OCI-LY7 (cell line): Measurements from ENCODE around the gene SEMA5A. TPM values are rescaled to one million over a fixed set of nuclear protein-coding genes. Genes with fewer than 3 reads are reported as not detected.

Experiments
- BruUV-seq: library from RNA; stranded (reverse); fragments of 400-500 nt; replicated peaks from 2 replicates; lab custom pipeline; 2021; lab: Mats Ljungman, UMichigan
- CTCF ChIA-PET: fragments of 300-600 bp; sonication (Branson Sonifier 250); formaldehyde crosslinking; loops from one replicate; lab custom pipeline; 2022; ENCODE audit warnings: antibody characterized with exemption; ENCODE audit not compliant: unreplicated experiment; lab: Charles Lee
- POLR2A ChIA-PET: fragments of 300-600 bp; sonication (Branson Sonifier 250); formaldehyde crosslinking; loops from one replicate; lab custom pipeline; 2022; ENCODE audit warnings: antibody characterized with exemption; lab: Charles Lee
- DNase-seq: peaks from one replicate; pipeline ENCODE4 v3.0.0-alpha.2; 2015; ENCODE audit warnings: low spot score
- H2AFZ ChIP-seq: fragments of 200-600 bp; sonication (generic), shearing (Covaris generic); 2 replicates; pipeline ENCODE4 v1.6.1; 2014; ENCODE audit warnings: mild to moderate bottlenecking, antibody characterized with exemption, low read length, moderate library complexity
- H3K27ac ChIP-seq: fragments of 200-600 bp; sonication (generic); 2 replicates; pipeline ENCODE4 v1.5.1; 2014; ENCODE audit warnings: mixed run types, low read depth, mild to moderate bottlenecking, moderate library complexity, low read length, inconsistent platforms; ENCODE audit not compliant: poor library complexity, severe bottlenecking
- H3K36me3 ChIP-seq: fragments of 200-600 bp; sonication (generic); 2 replicates; pipeline ENCODE4 v1.6.1; 2014; ENCODE audit warnings: mild to moderate bottlenecking, antibody characterized with exemption, low read length, moderate library complexity, mixed read lengths; ENCODE audit not compliant: insufficient read depth
- H3K4me1 ChIP-seq: fragments of 200-600 bp; sonication (generic); 2 replicates; pipeline ENCODE4 v1.5.1; 2014; ENCODE audit warnings: mild to moderate bottlenecking, low read length; ENCODE audit not compliant: insufficient read depth, poor library complexity, severe bottlenecking
- H3K4me2 ChIP-seq: fragments of 200-600 bp; sonication (generic); 2 replicates; pipeline ENCODE4 v1.6.1; 2014; ENCODE audit warnings: mild to moderate bottlenecking, low read length
- H3K4me3 ChIP-seq: fragments of 200-600 bp; sonication (generic); 2 replicates; pipeline ENCODE4 v1.5.1; 2014; ENCODE audit warnings: mild to moderate bottlenecking, low read depth, low read length; ENCODE audit not compliant: poor library complexity, severe bottlenecking
- H3K79me2 ChIP-seq: fragments of 200-600 bp; sonication (generic); 2 replicates; pipeline ENCODE4 v1.6.1; 2016; ENCODE audit warnings: low read depth, mild to moderate bottlenecking, low read length, moderate library complexity, mixed read lengths; ENCODE audit not compliant: insufficient read depth
- H3K9me2 ChIP-seq: fragments of 200-600 bp; sonication (generic); 2 replicates; pipeline ENCODE4 v1.6.1; 2016; ENCODE audit warnings: mild to moderate bottlenecking, low read length, mixed read lengths; ENCODE audit not compliant: insufficient read depth
- H3K9me3 ChIP-seq: fragments of 200-600 bp; sonication (generic); 2 replicates; pipeline ENCODE4 v1.6.1; 2014; ENCODE audit warnings: mild to moderate bottlenecking, mixed run types, low read length, mixed read lengths
- H4K20me1 ChIP-seq: fragments of 200-600 bp; sonication (generic); 2 replicates; pipeline ENCODE4 v1.6.1; 2014; ENCODE audit warnings: mild to moderate bottlenecking, antibody characterized with exemption, low read length, moderate library complexity, mixed read lengths; ENCODE audit not compliant: insufficient read depth
- CTCF ChIP-seq: fragments of 200-600 bp; sonication (generic); conservative IDR thresholded peaks from 2 replicates; pipeline ENCODE4 v1.5.1; 2014; ENCODE audit warnings: mild to moderate bottlenecking, antibody characterized with exemption, low read length, moderate library complexity, mixed read lengths
- EZH2phosphoT487 ChIP-seq: fragments of 200-600 bp; sonication (generic); IDR thresholded peaks from 2 replicates; pipeline ENCODE4 v1.6.1; 2018; ENCODE audit warnings: low read depth, borderline replicate concordance, mild to moderate bottlenecking, mixed run types, antibody characterized with exemption, low read length, moderate library complexity, mixed read lengths
- intact Hi-C: fragments of 100-400 bp; cut with micrococcal nuclease; formaldehyde crosslinking; loops from one replicate; pipeline ENCODE4 v1.10.0; 2022; ENCODE audit not compliant: unreplicated experiment
- total RNA-seq, 2 experiments: library from RNA; depleted of rRNA in 1 of 2; stranded (reverse); fragments of >200 nt in 1 of 2; shearing (Covaris generic) in 1 of 2; gene quantifications; 2 replicates each; pipeline ENCODE4 v1.2.3, GENCODE V29; 2014 to 2022

SEMA5A gene
- total RNA-seq, 2 experiments from 2014 or later = not detected

GRCh38 chr5:9428272-9428671 lies 117.6 kb downstream of the SEMA5A start:
- H3K9me2 ChIP-seq = no peaks in the 10 kb centered on the region
- BruUV-seq = no TSS peak
- H3K4me1 ChIP-seq = no peaks in the 10 kb centered on the region
- no peaks in the 10 kb centered on the region for H4K20me1 ChIP-seq
- TF ChIP-seq EZH2phosphoT487 = no peak
- TF ChIP-seq CTCF = no peak
- H3K4me2 ChIP-seq = no peak overlapping the region
- H3K27ac ChIP-seq = no peak overlapping the region
- intact Hi-C loops = no loop called here
- H3K36me3 ChIP-seq = no peaks in the 10 kb centered on the region
- H2AFZ ChIP-seq = no peak overlapping the region
- no peak for DNase-seq
- ChIA-PET CTCF (no interaction called here), POLR2A (no interaction called here)
- H3K9me3 ChIP-seq = no peaks in the 10 kb centered on the region
- no peak overlapping the region for H3K4me3 ChIP-seq
- no peaks in the 10 kb centered on the region for H3K79me2 ChIP-seq

GRCh38 chr5:9425710-9426109 lies 120.2 kb downstream of the SEMA5A start:
- no TSS peak for BruUV-seq

More at GRCh38 chr5:9425710-9426109, 120.2 kb downstream of the SEMA5A start:
- H2AFZ ChIP-seq = no peak overlapping the region
- no peaks in the 10 kb centered on the region for H3K36me3 ChIP-seq
- CTCF ChIA-PET = no interaction called here
- TF ChIP-seq EZH2phosphoT487 (no peak), CTCF (no peak)
- intact Hi-C loops = no loop called here
- H3K4me1 ChIP-seq = no peaks in the 10 kb centered on the region
- H3K4me3 ChIP-seq = no peak overlapping the region
- no peak overlapping the region for H3K27ac ChIP-seq
- H3K9me2 ChIP-seq = no peaks in the 10 kb centered on the region
- H3K4me2 ChIP-seq = no peak overlapping the region
- no peak for DNase-seq
- POLR2A ChIA-PET = no interaction called here
- no peaks in the 10 kb centered on the region for H4K20me1 ChIP-seq
- no peaks in the 10 kb centered on the region for H3K79me2 ChIP-seq
- no peaks in the 10 kb centered on the region for H3K9me3 ChIP-seq
